ENCODE data around the gene SMIM22.

SMIM22 gene

DNA sequence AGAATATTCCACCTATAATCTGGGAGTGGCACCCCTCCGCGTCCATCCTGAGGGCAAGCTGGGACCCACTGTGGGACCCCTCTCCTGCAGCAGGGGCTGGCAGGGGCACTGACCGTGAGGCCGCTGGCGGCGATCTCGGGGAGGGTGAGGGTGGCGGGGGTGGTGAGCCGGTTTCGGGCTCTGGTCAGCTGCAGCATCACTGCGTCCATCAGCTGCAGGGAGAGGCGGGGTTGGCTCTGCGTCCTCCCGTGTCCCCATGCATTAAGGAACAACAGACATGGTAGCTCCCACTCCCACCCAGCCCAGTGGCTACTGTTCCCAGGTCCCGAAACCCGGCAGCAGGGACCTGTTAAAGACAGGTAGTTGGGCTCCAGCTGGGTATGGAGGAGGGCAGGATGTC, 3.3 kb downstream of the SMIM22 start:
- Histone ChIP-seq H3K4me1 (ENCODE audit: control insufficient read depth in 1 of 2, insufficient read depth in 1 of 2, low read depth in 1 of 2, low read length in 1 of 2) (peaks cover 28% of the 10 kb centered on the region in 2 experiments), H3K36me3 (peaks cover 54% of the 10 kb centered on the region), H3K27ac (no peak overlapping the region), H3K4me3 (ENCODE audit: low read depth in 1 of 2, low read length in 1 of 2) (no peak overlapping the region), H3K27me3 (no peaks in the 10 kb centered on the region), H3K9me3 (no peaks in the 10 kb centered on the region)
- TF ChIP-seq, protein P1, sequence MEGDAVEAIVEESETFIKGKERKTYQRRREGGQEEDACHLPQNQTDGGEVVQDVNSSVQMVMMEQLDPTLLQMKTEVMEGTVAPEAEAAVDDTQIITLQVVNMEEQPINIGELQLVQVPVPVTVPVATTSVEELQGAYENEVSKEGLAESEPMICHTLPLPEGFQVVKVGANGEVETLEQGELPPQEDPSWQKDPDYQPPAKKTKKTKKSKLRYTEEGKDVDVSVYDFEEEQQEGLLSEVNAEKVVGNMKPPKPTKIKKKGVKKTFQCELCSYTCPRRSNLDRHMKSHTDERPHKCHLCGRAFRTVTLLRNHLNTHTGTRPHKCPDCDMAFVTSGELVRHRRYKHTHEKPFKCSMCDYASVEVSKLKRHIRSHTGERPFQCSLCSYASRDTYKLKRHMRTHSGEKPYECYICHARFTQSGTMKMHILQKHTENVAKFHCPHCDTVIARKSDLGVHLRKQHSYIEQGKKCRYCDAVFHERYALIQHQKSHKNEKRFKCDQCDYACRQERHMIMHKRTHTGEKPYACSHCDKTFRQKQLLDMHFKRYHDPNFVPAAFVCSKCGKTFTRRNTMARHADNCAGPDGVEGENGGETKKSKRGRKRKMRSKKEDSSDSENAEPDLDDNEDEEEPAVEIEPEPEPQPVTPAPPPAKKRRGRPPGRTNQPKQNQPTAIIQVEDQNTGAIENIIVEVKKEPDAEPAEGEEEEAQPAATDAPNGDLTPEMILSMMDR (IDR thresholded peaks at IDR 0.05), result no peak

DNA sequence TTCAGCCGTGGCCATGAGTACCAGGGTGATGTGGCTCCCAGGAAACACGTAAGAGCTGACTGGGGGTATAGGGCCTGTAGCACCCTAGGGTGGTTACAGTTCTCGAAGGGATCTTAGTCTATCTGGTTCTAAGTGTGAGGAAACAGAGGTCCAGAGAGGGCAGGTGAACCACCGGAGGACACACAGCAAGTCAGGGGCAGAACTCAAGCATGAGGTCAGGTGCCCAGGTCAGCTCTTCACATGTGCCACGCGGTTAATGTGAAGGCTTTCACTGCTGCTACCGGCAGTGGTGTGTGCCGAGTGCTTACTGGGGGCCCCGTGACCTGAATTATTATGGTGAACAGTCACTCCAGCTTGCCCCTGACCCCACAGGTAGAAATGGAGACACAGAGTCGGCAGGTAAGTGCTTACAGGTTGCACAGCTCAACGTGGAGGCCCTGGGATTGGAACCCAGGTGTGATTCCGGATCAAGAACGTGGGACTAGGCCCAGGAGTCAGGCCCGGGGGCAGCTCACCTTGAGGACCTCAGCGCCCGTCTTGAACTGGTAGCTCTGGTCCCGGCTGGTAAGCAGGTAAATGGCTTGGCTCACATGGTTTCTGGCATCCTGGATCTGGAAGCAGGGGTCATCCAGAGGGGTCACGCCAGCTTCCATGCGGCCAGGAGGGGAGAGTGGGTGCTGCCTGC, 4.1 kb downstream of the SMIM22 start:
- peaks cover 33 to 37% of the 10 kb centered on the region in 2 experiments for H3K4me1 ChIP-seq (ENCODE audit: control insufficient read depth in 1 of 2, insufficient read depth in 1 of 2, low read depth in 1 of 2, low read length in 1 of 2)
- no peaks in the 10 kb centered on the region for H3K27me3 ChIP-seq
- TF ChIP-seq, protein P1 (IDR thresholded peaks at IDR 0.05), result no peak
- no peaks in the 10 kb centered on the region for H3K9me3 ChIP-seq
- H3K36me3 ChIP-seq, result peaks cover 60% of the 10 kb centered on the region
- no peak overlapping the region for H3K27ac ChIP-seq
- H3K4me3 ChIP-seq (ENCODE audit: low read depth in 1 of 2, low read length in 1 of 2), result no peak overlapping the region

DNA sequence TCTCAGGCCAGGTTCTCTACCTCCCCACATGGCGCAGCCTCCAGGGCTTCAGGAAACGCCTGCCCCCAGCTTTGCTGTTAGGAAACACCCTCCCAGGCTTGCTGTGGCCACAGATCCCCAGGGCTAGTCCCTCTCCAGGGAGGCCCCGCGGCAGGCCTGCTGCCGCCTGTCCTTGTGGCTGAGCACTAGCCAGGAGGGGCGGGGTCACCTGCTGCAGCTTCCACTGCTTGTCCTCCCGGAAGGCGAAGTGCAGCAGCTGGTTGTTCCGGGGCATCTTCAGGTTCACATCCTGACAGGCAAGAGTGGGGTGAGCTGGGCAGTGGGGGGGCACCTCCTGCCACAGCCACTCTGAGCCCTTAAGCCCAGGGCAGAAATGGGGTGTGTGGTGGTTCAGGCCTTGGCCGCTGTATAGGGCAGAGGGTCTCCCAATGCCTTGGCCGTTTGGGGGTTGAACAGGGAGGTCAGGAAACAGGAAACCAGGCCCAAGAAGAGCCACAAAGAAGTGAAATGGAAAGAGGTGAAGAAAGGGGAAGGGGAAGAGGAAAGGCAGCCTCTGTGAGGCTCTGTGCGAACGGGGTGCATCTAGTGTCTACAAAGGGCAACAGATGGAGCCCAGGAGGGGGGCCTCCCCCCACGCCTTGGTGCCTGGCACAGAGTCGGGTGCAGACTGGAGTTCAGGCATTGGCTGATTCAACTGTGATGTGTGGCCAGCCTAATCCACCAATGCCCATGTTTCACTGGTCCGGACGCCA, 5.3 kb downstream of the SMIM22 start:
- Histone ChIP-seq H3K27ac (peak overlapping the region; percentile 91), H3K9me3 (no peaks in the 10 kb centered on the region), H3K36me3 (peaks cover 62% of the 10 kb centered on the region), H3K27me3 (no peaks in the 10 kb centered on the region), H3K4me1 (ENCODE audit: control insufficient read depth in 1 of 2, insufficient read depth in 1 of 2, low read depth in 1 of 2, low read length in 1 of 2) (peaks cover 33 to 40% of the 10 kb centered on the region in 2 experiments), H3K4me3 (ENCODE audit: low read depth in 1 of 2, low read length in 1 of 2) (peak overlapping the region; percentile 79 to 100)
- TF ChIP-seq, protein P1 (IDR thresholded peaks at IDR 0.05), result no peak

DNA sequence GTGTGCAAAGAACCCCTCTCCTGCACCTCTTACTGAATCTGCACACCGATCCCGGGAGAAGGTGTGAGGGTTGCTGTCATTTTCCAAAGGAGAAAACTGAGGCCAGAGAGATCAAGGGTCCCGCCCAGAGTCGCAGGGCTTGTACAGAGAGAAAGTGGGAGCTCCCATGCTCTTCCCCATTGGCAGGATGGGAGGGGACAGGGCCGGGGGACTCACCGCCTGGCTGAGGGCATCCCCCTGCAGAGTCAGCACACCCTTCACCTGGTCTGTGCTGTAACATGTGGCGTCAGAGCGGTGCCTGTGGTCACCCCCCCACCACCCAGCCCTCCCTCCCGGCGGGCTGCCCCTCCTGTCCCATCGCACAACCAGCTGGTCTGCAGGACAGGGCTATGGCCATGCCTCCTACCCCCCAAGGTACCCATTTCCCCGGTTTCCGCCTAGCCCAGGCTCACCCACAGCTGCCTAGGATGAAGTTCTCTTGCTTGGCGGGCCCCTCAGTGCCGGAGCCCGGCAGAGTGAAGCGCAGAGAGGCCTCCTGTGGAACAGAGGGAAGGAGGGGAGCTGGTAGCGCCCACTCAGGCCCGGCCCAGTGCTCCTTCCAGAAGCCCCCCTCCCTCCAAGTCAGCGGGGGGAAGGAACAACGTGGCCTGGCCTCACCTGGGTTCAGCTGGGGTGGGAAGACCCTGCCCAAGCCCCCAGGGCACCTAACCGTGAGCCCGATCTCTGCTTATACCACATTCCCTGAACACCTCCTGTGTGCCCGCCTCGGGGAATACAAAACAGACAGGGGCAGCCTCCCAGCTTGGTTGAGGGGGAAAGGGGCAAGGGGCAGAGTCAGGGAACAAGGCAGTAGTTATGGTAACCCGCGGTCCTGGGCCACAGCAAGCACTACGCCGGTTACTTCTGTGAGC, 6.1 kb downstream of the SMIM22 start:
- H3K36me3 ChIP-seq, result peaks cover 62% of the 10 kb centered on the region
- TF ChIP-seq, protein P1 (IDR thresholded peaks at IDR 0.05), result no peak
- peak overlapping the region; percentile 91 for H3K27ac ChIP-seq

GRCh38 chr16:4801962-4802658, 6.9 kb downstream of the SMIM22 start, which contains the start of gene ROGDI:
Gene ROGDI (minus strand): TSS chr16:4802633. CDS start chr16:4802571, 62 bp downstream.
- H3K4me1 ChIP-seq (ENCODE audit: control insufficient read depth in 1 of 2, insufficient read depth in 1 of 2, low read depth in 1 of 2, low read length in 1 of 2), result peaks cover 33 to 40% of the 10 kb centered on the region in 2 experiments
- peak within 1 kb of the TSS; percentile 79 to 100 for H3K4me3 ChIP-seq (ENCODE audit: low read depth in 1 of 2, low read length in 1 of 2)
- TF ChIP-seq, protein P1 (IDR thresholded peaks at IDR 0.05), result no peak
- H3K9me3 ChIP-seq, result no peaks in the 10 kb centered on the region
- peak within 1 kb of the TSS; percentile 91 for H3K27ac ChIP-seq
- H3K27me3 ChIP-seq, result no peaks in the 10 kb centered on the region
- peaks cover 58% of the 10 kb centered on the region for H3K36me3 ChIP-seq

More for the DNA sequence above, 6.1 kb downstream of the SMIM22 start:
- Histone ChIP-seq H3K9me3 (no peaks in the 10 kb centered on the region), H3K27me3 (no peaks in the 10 kb centered on the region), H3K4me1 (ENCODE audit: control insufficient read depth in 1 of 2, insufficient read depth in 1 of 2, low read depth in 1 of 2, low read length in 1 of 2) (peaks cover 33 to 40% of the 10 kb centered on the region in 2 experiments), H3K4me3 (ENCODE audit: low read depth in 1 of 2, low read length in 1 of 2) (peak overlapping the region; percentile 79 to 100)
